ENCODE measurements around the gene DMD.

DMD gene

DNA sequence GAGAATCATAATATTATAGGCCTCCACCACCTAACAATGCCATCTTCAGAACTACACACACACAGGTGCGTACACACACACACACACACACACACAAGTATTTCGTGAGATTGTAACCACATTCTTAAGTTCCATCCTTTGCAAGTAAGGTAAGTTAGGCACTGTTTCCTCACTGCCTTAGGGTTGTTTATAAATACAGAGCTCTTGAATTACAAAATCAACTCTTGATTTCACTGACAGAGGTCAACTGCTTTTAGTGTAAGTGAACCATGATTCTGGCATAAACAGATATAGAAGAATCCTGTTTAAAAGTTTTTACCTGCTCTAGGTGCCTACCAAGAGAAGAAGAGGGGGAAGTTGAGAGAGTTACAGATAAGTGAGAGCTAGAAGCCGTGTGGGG is 166.1 kb downstream of the DMD start:
- H3K27me3 Mint-ChIP-seq, result no peaks in the 10 kb centered on the region
- H3K27ac Mint-ChIP-seq, result no peak overlapping the region
- no peak for ATAC-seq (replicated peaks)
- H3K36me3 Mint-ChIP-seq, result no peaks in the 10 kb centered on the region
- peaks cover 2 to 4% of the 10 kb centered on the region in 2 donors for H3K9me3 Mint-ChIP-seq
- no peak for DNase-seq
- H3K4me3 Mint-ChIP-seq, result no peak overlapping the region
- H3K4me1 Mint-ChIP-seq, result no peaks in the 10 kb centered on the region

- no peak overlapping the region for H3K4me3 Mint-ChIP-seq
- peaks cover 2 to 4% of the 10 kb centered on the region in 2 donors for H3K9me3 Mint-ChIP-seq
- DNase-seq (no peak), ATAC-seq (replicated peaks) (no peak)
- no peaks in the 10 kb centered on the region for H3K4me1 Mint-ChIP-seq
- no peaks in the 10 kb centered on the region for H3K27me3 Mint-ChIP-seq
- H3K36me3 Mint-ChIP-seq, result no peaks in the 10 kb centered on the region
- H3K27ac Mint-ChIP-seq, result no peak overlapping the region
These were observed 170.2 kb downstream of the DMD start for GRCh38 chrX:33041141-33041540.

- H3K9me3 Mint-ChIP-seq, result no peaks in the 10 kb centered on the region
- ATAC-seq (replicated peaks), result no peak
- no peaks in the 10 kb centered on the region for H3K4me1 Mint-ChIP-seq
- no peaks in the 10 kb centered on the region for H3K36me3 Mint-ChIP-seq
- no peak overlapping the region for H3K27ac Mint-ChIP-seq
- no peak overlapping the region for H3K4me3 Mint-ChIP-seq
- DNase-seq, result no peak
- H3K27me3 Mint-ChIP-seq, result no peaks in the 10 kb centered on the region
These were observed 178.6 kb downstream of the DMD start for GRCh38 chrX:33032700-33033099.

DNA sequence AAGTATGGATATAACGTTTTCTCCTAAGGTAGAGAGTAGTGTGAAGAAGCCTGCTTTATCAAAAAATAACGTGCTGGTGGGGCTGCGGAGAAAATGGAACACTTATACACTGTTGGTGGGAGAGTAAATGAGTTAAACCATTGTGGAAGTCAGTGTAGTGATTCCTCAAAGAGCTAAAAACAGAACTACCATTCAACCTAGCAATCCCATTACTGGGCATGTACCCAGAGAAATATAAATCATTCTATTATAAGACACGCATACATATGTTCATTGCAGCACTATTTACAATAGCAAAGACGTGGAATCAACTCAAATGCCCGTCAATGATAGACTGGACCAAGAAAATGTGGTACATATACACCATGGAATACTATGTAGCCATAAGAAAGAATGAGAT is 196.4 kb downstream of the DMD start:
- Mint-ChIP-seq H3K9me3 (no peaks in the 10 kb centered on the region), H3K36me3 (no peaks in the 10 kb centered on the region), H3K4me3 (no peak overlapping the region), H3K4me1 (no peaks in the 10 kb centered on the region), H3K27me3 (no peaks in the 10 kb centered on the region), H3K27ac (no peak overlapping the region)
- ATAC-seq (replicated peaks), result no peak
- no peak for DNase-seq

DNA sequence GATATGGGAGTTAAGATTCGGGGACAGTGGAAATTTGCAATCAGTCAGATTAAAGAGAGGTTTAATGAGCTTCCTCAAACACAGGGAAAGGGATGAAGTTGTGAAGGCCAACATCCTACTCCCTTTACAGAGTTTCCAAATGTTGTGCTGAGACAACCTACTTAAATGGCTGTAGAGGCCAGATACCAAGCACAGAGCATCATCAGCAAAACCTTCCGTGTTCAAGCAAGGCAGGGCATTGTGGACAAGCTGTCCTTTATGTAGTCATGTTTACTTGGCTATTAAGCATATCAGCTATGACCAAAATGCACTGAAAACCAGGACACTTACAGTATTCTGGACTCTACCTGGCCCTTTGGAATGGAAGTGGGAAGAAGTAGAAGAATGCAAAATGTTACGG is 197.3 kb downstream of the DMD start:
- Mint-ChIP-seq H3K27me3 (no peaks in the 10 kb centered on the region), H3K27ac (no peak overlapping the region), H3K4me1 (no peaks in the 10 kb centered on the region), H3K4me3 (no peak overlapping the region), H3K36me3 (no peaks in the 10 kb centered on the region), H3K9me3 (no peaks in the 10 kb centered on the region)
- no peak for DNase-seq
- ATAC-seq (replicated peaks), result no peak

DNA sequence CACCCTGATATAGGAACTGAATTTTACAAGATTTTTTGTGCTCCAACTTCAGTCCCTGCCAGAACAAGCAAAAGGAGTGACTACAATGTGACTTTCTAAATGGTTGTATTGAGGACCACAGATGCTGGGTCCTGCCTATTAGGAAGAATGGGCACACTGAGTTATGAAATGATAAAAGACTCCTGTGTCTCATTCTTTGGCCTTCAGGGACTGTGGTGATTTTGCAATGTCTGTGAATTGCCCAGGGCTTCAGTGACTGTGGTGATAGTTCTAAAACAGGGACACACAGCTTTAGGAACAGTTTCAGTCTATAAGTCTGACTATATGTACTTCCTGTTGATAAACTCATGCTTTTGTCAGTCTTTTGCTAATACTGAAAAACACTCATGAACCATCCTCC is 210.2 kb downstream of the DMD start:
- H3K27me3 Mint-ChIP-seq, result no peaks in the 10 kb centered on the region
- H3K4me1 Mint-ChIP-seq, result no peaks in the 10 kb centered on the region
- H3K36me3 Mint-ChIP-seq, result no peaks in the 10 kb centered on the region
- no peak for ATAC-seq (replicated peaks)
- no peak overlapping the region for H3K27ac Mint-ChIP-seq
- H3K9me3 Mint-ChIP-seq, result no peaks in the 10 kb centered on the region
- no peak for DNase-seq
- H3K4me3 Mint-ChIP-seq, result no peak overlapping the region

GRCh38 chrX:32998776-32999175 is 212.6 kb downstream of the DMD start:
- H3K36me3 Mint-ChIP-seq, result no peaks in the 10 kb centered on the region
- no peak for DNase-seq
- H3K9me3 Mint-ChIP-seq, result no peaks in the 10 kb centered on the region
- no peaks in the 10 kb centered on the region for H3K27me3 Mint-ChIP-seq
- no peak for ATAC-seq (replicated peaks)
- H3K4me1 Mint-ChIP-seq, result no peaks in the 10 kb centered on the region
- H3K4me3 Mint-ChIP-seq, result no peak overlapping the region
- no peak overlapping the region for H3K27ac Mint-ChIP-seq

- no peak overlapping the region for H3K4me3 Mint-ChIP-seq
- DNase-seq, result no peak
- no peak overlapping the region for H3K27ac Mint-ChIP-seq
- no peaks in the 10 kb centered on the region for H3K4me1 Mint-ChIP-seq
- ATAC-seq (replicated peaks), result no peak
- no peaks in the 10 kb centered on the region for H3K27me3 Mint-ChIP-seq
- H3K9me3 Mint-ChIP-seq, result no peaks in the 10 kb centered on the region
- H3K36me3 Mint-ChIP-seq, result no peaks in the 10 kb centered on the region
These were observed 215.9 kb downstream of the DMD start for GRCh38 chrX:32995427-32995826.

DNA sequence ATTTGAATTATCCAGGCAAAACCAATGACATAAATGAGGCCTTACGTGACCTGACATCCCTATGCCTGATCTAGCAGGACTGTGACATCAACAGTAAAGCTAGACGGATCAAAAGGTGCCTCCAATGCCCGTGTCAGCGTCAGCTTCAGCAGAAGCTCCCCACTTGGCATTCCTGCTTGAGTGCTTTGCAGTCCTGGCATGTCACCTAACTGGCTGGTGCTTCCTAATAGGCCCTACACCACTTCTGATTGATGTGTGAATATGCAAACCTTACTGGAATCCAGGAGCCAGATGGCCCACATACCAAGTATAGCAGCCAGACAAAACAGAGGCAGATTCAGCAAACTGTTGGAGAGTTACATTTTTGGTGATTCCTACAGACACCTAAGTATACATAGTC is 224.2 kb downstream of the DMD start:
- H3K27ac Mint-ChIP-seq, result no peak overlapping the region
- no peaks in the 10 kb centered on the region for H3K36me3 Mint-ChIP-seq
- H3K27me3 Mint-ChIP-seq, result no peaks in the 10 kb centered on the region
- H3K4me3 Mint-ChIP-seq, result no peak overlapping the region
- no peak for ATAC-seq (replicated peaks)
- no peak for DNase-seq
- no peaks in the 10 kb centered on the region for H3K4me1 Mint-ChIP-seq
- no peaks in the 10 kb centered on the region for H3K9me3 Mint-ChIP-seq

DNA sequence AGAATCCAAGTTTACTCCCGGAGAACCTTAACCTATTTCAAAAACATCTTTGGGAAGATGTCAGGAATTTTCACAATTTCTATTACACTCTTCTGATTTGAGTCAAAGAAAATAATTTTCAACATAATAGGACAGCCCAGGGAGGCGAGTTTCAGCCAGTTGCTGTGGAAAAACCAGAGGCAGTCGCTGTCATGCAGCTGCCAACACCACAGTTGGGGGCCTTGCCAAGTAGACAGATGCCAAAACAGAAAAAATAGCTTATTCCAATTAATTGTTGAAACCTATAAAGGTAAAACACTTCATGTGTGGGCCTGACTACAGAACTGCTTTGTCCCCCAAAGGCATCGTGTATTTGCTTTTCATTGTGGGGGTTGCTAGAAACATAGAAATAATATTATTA is 225.8 kb downstream of the DMD start:
- H3K4me1 Mint-ChIP-seq, result no peaks in the 10 kb centered on the region
- no peaks in the 10 kb centered on the region for H3K9me3 Mint-ChIP-seq
- ATAC-seq (replicated peaks) (no peak), DNase-seq (no peak)
- no peaks in the 10 kb centered on the region for H3K36me3 Mint-ChIP-seq
- no peak overlapping the region for H3K27ac Mint-ChIP-seq
- no peak overlapping the region for H3K4me3 Mint-ChIP-seq
- no peaks in the 10 kb centered on the region for H3K27me3 Mint-ChIP-seq

DNA sequence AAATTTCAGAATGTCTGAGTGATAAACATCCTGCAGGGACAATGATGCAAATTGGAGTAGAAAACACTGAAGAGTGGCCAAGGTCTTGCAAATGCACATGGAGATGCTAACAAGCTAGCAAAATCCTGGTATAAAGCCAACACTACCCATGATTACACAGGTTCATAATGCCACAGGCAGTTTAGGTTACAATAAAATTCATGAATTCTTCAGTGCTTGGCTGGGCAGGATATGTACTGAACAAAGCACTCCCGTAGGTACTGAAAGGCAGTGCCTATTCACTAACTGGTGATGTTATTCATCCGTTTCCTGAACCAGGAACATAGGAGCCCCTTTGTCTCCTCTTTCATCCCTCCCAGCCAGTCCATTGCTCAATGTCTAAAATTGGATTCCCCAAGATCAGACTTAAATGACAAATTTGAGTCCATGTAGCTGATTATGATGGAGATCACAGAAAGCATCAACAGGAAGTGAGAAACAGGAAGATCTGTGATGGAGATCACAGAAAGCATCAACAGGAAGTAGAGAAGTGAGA is 244.5 kb downstream of the DMD start:
- ATAC-seq (replicated peaks), result no peak
- Mint-ChIP-seq H3K27me3 (no peaks in the 10 kb centered on the region), H3K9me3 (peaks cover 4 to 7% of the 10 kb centered on the region in 2 donors), H3K4me3 (no peak overlapping the region), H3K4me1 (peaks cover 0 to 2% of the 10 kb centered on the region in 2 donors), H3K27ac (no peak overlapping the region), H3K36me3 (no peaks in the 10 kb centered on the region)
- no peak for DNase-seq

DNA sequence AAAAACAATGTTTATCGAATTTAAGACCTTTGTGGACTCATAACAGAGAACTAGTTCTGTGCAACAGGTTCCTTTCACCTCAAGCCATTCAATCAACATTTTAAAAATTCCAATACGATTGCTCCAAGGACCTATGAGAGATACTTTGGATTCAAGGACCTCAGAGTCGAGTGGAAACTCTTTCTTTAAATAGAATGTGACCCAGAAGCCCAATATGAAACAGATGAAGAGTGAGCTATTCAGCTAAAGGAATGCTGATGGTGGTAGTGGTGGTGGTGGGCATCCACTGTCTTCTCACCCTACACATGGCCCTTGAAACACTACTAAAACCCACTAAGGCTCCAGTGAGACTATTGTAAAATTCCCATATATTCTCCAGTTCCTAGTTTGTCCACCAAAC is 257.2 kb downstream of the DMD start:
- no peak overlapping the region for H3K27ac Mint-ChIP-seq

GRCh38 chrX:32948130-32948529 is 263.2 kb downstream of the DMD start:
- H3K27ac Mint-ChIP-seq, result no peak overlapping the region
- no peaks in the 10 kb centered on the region for H3K36me3 Mint-ChIP-seq
- no peaks in the 10 kb centered on the region for H3K27me3 Mint-ChIP-seq
- no peaks in the 10 kb centered on the region for H3K4me1 Mint-ChIP-seq
- DNase-seq, result no peak
- ATAC-seq (replicated peaks), result no peak
- H3K4me3 Mint-ChIP-seq, result no peak overlapping the region
- H3K9me3 Mint-ChIP-seq, result no peaks in the 10 kb centered on the region

More for the DNA sequence above, 257.2 kb downstream of the DMD start:
- Mint-ChIP-seq H3K9me3 (no peaks in the 10 kb centered on the region), H3K4me1 (no peaks in the 10 kb centered on the region), H3K4me3 (no peak overlapping the region), H3K36me3 (no peaks in the 10 kb centered on the region), H3K27me3 (no peaks in the 10 kb centered on the region)
- no peak for ATAC-seq (replicated peaks)
- no peak for DNase-seq

DNA sequence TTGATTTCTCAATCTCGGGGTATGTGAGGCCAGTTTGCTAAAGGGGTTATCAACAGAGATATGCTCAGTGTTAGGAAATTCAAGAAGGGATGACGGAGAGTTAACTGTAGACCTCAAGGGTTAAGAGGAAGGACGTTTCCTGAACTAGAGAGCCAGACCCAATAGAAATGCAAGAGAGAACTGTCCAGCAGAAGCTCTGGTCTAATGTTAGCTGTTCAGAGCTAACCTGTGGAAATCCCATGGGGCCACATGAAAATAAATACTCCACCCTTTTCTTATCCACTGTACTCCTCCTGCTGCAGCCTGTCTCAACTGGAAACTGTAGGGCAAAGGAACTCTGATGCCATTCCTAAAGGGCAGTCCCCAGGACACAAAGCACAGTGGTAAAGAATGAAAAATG is 274.3 kb downstream of the DMD start:
- Mint-ChIP-seq H3K4me1 (no peaks in the 10 kb centered on the region), H3K9me3 (peaks cover 4 to 8% of the 10 kb centered on the region in 2 donors), H3K4me3 (no peak overlapping the region), H3K27me3 (no peaks in the 10 kb centered on the region), H3K27ac (no peak overlapping the region), H3K36me3 (no peaks in the 10 kb centered on the region)
- ATAC-seq (replicated peaks), result no peak
- no peak for DNase-seq

GRCh38 chrX:32933548-32933947 is 277.8 kb downstream of the DMD start:
- peaks cover 0 to 8% of the 10 kb centered on the region in 2 donors for H3K9me3 Mint-ChIP-seq
- no peak for ATAC-seq (replicated peaks)
- H3K4me1 Mint-ChIP-seq, result no peaks in the 10 kb centered on the region
- DNase-seq, result no peak
- H3K27ac Mint-ChIP-seq, result no peak overlapping the region
- H3K4me3 Mint-ChIP-seq, result no peak overlapping the region
- no peaks in the 10 kb centered on the region for H3K36me3 Mint-ChIP-seq
- H3K27me3 Mint-ChIP-seq, result no peaks in the 10 kb centered on the region

DNA sequence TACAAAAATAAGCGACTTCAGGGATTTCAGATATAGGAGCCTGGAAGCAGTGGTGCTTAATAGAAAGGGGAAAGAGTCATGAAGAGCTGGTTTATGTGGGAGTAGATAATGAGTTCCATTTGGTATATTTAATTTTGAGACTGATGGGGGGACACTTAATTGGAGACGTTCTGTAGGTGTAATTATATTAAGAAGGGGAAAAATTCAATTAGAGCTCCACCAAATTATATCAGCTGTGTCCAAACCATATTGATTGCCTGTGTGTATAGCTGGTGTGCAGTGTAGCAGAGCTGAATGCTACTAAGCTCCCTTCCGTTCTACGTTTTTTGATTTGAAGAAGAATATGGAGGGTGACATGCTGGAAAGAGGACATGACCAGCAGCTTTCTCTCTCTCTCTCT is 282.3 kb downstream of the DMD start:
- Mint-ChIP-seq H3K27ac (no peak overlapping the region), H3K9me3 (peaks cover 0 to 2% of the 10 kb centered on the region in 2 donors), H3K27me3 (no peaks in the 10 kb centered on the region), H3K4me1 (no peaks in the 10 kb centered on the region), H3K4me3 (no peak overlapping the region), H3K36me3 (no peaks in the 10 kb centered on the region)
- DNase-seq (no peak), ATAC-seq (replicated peaks) (no peak)

All from stimulated activated naive B cell treated with anti-CD40 and anti-IgM and Interleukin-4, amounts not matched to agents 10 μg/mL and 1 μg/mL and 100 μg/mL, for 72 hours (primary cell).